GM12878 (cell line): Measurements from ENCODE around the gene AGFG1. TPM values are rescaled to one million over a fixed set of nuclear protein-coding genes. Genes with fewer than 3 reads are reported as not detected.

Experiments used
- ATAC-seq: fragments of 200-7000 bp; cut with Tn5 transposase; 3 replicates; pipeline ENCODE4 v1.9.1; 2020; ENCODE audit warnings: mild to moderate bottlenecking, moderate library complexity
- BruUV-seq: library from RNA; stranded (reverse); fragments of 400-500 nt; replicated peaks from 2 replicates; lab custom pipeline; 2021; lab: Mats Ljungman, UMichigan
- CTCF ChIA-PET: fragments of 300-600 bp; sonication (Branson Sonifier 250); formaldehyde crosslinking; extraction: SDS; loops from one replicate; lab custom pipeline; 2021; ENCODE audit warnings: inconsistent platforms; lab: Yijun Ruan, JAX
- POLR2A ChIA-PET: fragments of 350-600 bp; formaldehyde crosslinking; extraction: SDS; loops from one replicate; lab custom pipeline; 2021; ENCODE audit warnings: inconsistent platforms; lab: Charles Lee
- RAD21 ChIA-PET: fragments of 300-600 bp; sonication (Branson Sonifier 250); formaldehyde crosslinking; loops from one replicate; lab custom pipeline; 2023; ENCODE audit warnings: antibody characterized with exemption; ENCODE audit not compliant: unreplicated experiment; lab: Charles Lee
- SMC1A ChIA-PET: fragments of 300-600 bp; sonication (Branson Sonifier 250); formaldehyde crosslinking; loops from one replicate; lab custom pipeline; 2023; ENCODE audit not compliant: unreplicated experiment, uncharacterized antibody; lab: Charles Lee
- DNase-seq: peaks from one replicate; pipeline ENCODE4 v3.0.0-alpha.2; 2011; ENCODE audit warnings: low read depth, low spot score
- FAIRE-seq: peaks from 3 replicates; lab custom pipeline; 2011; peaks lifted over from hg19 to GRCh38; lab: Jason Lieb, UNC
- H2AFZ ChIP-seq: 2 replicates; pipeline ENCODE4 v1.6.0; 2011; ENCODE audit warnings: low read depth, low read length, control low read depth; ENCODE audit not compliant: control insufficient read depth
- H3K27ac ChIP-seq: 2 replicates; pipeline ENCODE4 v1.5.1; 2011; ENCODE audit warnings: control low read depth; ENCODE audit not compliant: control insufficient read depth, insufficient read depth
- H3K27me3 ChIP-seq, 2 experiments: replicated peaks in 1 of 2; 2 replicates each; pipeline versions ENCODE4 v1.6.0 to v1.6.1; 2011; ENCODE audit warnings: low read length in 1 of 2; ENCODE audit not compliant: control insufficient read depth in 2 of 2, insufficient read depth in 2 of 2
- H3K36me3 ChIP-seq, 2 experiments: 2 replicates each; pipeline ENCODE4 v1.5.1; 2011; ENCODE audit warnings: low read length in 1 of 2; ENCODE audit not compliant: control insufficient read depth in 2 of 2, insufficient read depth in 2 of 2
- H3K4me1 ChIP-seq: 2 replicates; pipeline ENCODE4 v1.6.1; 2011; ENCODE audit warnings: mild to moderate bottlenecking, low read length, moderate library complexity, mixed read lengths; ENCODE audit not compliant: control insufficient read depth, insufficient read depth
- H3K4me2 ChIP-seq: 2 replicates; pipeline ENCODE4 v1.6.0; 2011; ENCODE audit warnings: control low read depth; ENCODE audit not compliant: control insufficient read depth, insufficient read depth
- H3K4me3 ChIP-seq: fragments of 200-600 bp; sonication (generic); 2 replicates; pipeline ENCODE4 v1.5.1; 2016
- H3K79me2 ChIP-seq: 2 replicates; pipeline ENCODE4 v1.6.0; 2011; ENCODE audit warnings: low read length; ENCODE audit not compliant: control insufficient read depth, insufficient read depth
- H3K9ac ChIP-seq: 2 replicates; pipeline ENCODE4 v1.8.0; 2011; ENCODE audit warnings: low read length, control low read depth, mixed read lengths; ENCODE audit not compliant: control insufficient read depth, insufficient read depth
- H3K9me3 ChIP-seq: replicated peaks from 3 replicates; pipeline ENCODE4 v1.5.1; 2011; ENCODE audit warnings: mild to moderate bottlenecking, low read length; ENCODE audit not compliant: control insufficient read depth, insufficient read depth
- H4K20me1 ChIP-seq: 2 replicates; pipeline ENCODE4 v1.6.0; 2011; ENCODE audit not compliant: control insufficient read depth, insufficient read depth
- BCLAF1 ChIP-seq: fragments of 450-650 bp; IDR thresholded peaks from 2 replicates; pipeline ENCODE4 v1.6.1; 2017; ENCODE audit warnings: antibody characterized with exemption, mild to moderate bottlenecking, moderate library complexity
- CEBPZ ChIP-seq: fragments of 150-350 bp; IDR thresholded peaks from 2 replicates; pipeline ENCODE4 v1.6.1; 2016; ENCODE audit warnings: low read depth, low read length
- CREM ChIP-seq: IDR thresholded peaks from 2 replicates; pipeline ENCODE4 v1.6.1; 2014; ENCODE audit warnings: antibody characterized with exemption, low read depth
- ETV6 ChIP-seq, 2 experiments: fragments of 450-650 bp in 1 of 2; IDR thresholded peaks in 1 of 2; conservative IDR thresholded peaks in 1 of 2; 2 replicates each; pipeline ENCODE4 v1.6.1; 2014; ENCODE audit warnings: antibody characterized with exemption in 1 of 2, borderline replicate concordance in 1 of 2, low read depth in 1 of 2, mild to moderate bottlenecking in 1 of 2, moderate library complexity in 1 of 2
- POLR2A ChIP-seq: IDR thresholded peaks from 2 replicates; pipeline ENCODE4 v1.6.1; 2011; ENCODE audit warnings: low read depth, mild to moderate bottlenecking, low read length
- SP1 ChIP-seq: IDR thresholded peaks from one replicate; pipeline ENCODE4 v1.6.1; 2011; ENCODE audit warnings: low read depth, low read length
- WGBS: methylation state at CpG from one replicate; pipeline ENCODE4 v1.1.6; 2016; ENCODE audit warnings: low lambda C conversion rate; ENCODE audit not compliant: insufficient replicate concordance, insufficient coverage; ENCODE audit errors: missing lambda C conversion rate; 5-methylcytosine and 5-hydroxymethylcytosine counted together
- in situ Hi-C: fragments of 300-500 bp; cut with MboI; formaldehyde crosslinking; loops from 9 replicates; pipeline ENCODE4 v1.14.3; 2018; ENCODE audit warnings: mixed read lengths
- intact Hi-C: fragments of 100-400 bp; cut with micrococcal nuclease; formaldehyde crosslinking; loops from one replicate; pipeline ENCODE4 v1.14.2; 2022; ENCODE audit not compliant: unreplicated experiment
- polyA plus RNA-seq, 11 experiments: library from polyadenylated mRNA; depleted of rRNA in 4 of 11; unstranded in 6 of 11; stranded (reverse) in 5 of 11; fragments of >200 nt; fragmentation: Nextera tagmentation in 4 of 11; fragmentation: Illumina TruSeq in 1 of 11; extraction: Ambion mirVana in 4 of 11; extraction: Trizol in 1 of 11; gene quantifications; 1 replicate in 1 of 11; 2 replicates in 10 of 11; pipeline versions ENCODE4 v1.2.1 to v1.2.3, GENCODE V29; 2011 to 2016; ENCODE audit warnings: inconsistent platforms in 2 of 11, missing spikeins in 2 of 11, low read depth in 1 of 11
- total RNA-seq, 4 experiments: library from RNA; depleted of rRNA in 3 of 4; stranded (reverse); fragments of >200 nt in 3 of 4; fragmentation: Illumina TruSeq in 1 of 4; extraction: Trizol in 1 of 4; gene quantifications; 2 replicates each; pipeline versions ENCODE4 v1.2.1 to v1.2.3, GENCODE V29; 2013 to 2021

Gene AGFG1
- total and polyA plus RNA-seq, 10 of the 15 experiments (the other 5 are each of a cell fraction or from before 2014, with no cell fraction given) = 7.3 to 243 (median 81.7) TPM

- ChIA-PET SMC1A (no interaction called here), RAD21 (interaction anchor here (0.6 kb wide), 1 partner anchor 35 kb away, joined by 3 read pairs; no protein-coding TSS in a partner anchor), POLR2A (interaction anchor here (0.5 kb wide), 1 partner anchor 33 kb away, joined by 3 read pairs; no protein-coding TSS in a partner anchor), CTCF (no interaction called here)
- FAIRE-seq = no peak
- no peaks in the 10 kb centered on the region for H3K36me3 ChIP-seq
- no peak overlapping the region for H3K9ac ChIP-seq
- intact Hi-C loops = no loop called here
- H2AFZ ChIP-seq = no peak overlapping the region
- no peaks in the 10 kb centered on the region for H3K79me2 ChIP-seq
- no TSS peak for BruUV-seq
- no peaks in the 10 kb centered on the region for H3K27me3 ChIP-seq
- in situ Hi-C loops = no loop called here
- no peaks in the 10 kb centered on the region for H3K9me3 ChIP-seq
- no peak for DNase-seq
- no peak overlapping the region for H3K27ac ChIP-seq
- TF ChIP-seq CEBPZ (no peak), CREM (no peak), POLR2A (no peak), ETV6 (conservative IDR thresholded peaks at IDR 0.05 in 1 of 2, IDR thresholded peaks at IDR 0.05 in 1 of 2; ENCODE audit: borderline replicate concordance in 1 of 2, low read depth in 1 of 2) (no peak), BCLAF1 (no peak), SP1 (no peak)
- 84% methylated on average over 5 of the region's 5 CpGs for WGBS
- H3K4me2 ChIP-seq = no peak overlapping the region
- no peak for ATAC-seq
- H3K4me3 ChIP-seq = no peak overlapping the region
- no peaks in the 10 kb centered on the region; the same call in 1 of the 2 replicates for H3K4me1 ChIP-seq
- no peaks in the 10 kb centered on the region for H4K20me1 ChIP-seq
Measured at GRCh38 chr2:227439214-227439613, 32.7 kb upstream of the AGFG1 start.
